Embryonic facial prominence (tissue), 1 donor: ENCODE results near the gene PARD3.

ENCODE experiments used
- DNase-seq: peaks from one replicate; pipeline ENCODE4 v3.0.0-alpha.2; 2016; ENCODE audit errors: extremely low spot score

PARD3 gene

DNA sequence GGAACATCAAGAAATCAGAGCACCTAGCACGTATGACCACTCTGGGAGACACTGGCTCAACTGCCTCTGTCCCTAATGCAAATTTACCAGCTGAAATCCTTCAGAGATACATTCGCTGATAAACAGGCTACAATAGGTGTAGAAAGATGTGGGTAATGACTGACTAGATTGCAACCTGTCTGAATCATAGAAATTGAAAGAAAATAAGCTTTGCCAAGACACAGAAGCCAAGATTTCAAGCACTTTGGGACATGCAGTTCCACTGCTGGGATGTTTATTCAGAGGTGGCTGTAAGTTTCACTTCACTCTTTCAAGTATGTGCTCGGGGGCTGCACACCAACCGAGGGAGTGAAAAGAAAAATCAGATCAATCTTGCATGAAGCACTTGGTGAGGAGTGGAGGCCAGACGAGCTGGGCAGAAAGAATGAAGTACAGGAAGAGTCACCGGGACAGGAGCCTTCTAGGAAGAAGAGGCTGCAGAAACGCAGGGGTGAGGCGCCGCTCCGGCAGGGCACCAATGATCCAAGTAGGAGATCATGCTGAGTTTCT is 276.7 kb downstream of the PARD3 start:
- no peak for DNase-seq

DNA sequence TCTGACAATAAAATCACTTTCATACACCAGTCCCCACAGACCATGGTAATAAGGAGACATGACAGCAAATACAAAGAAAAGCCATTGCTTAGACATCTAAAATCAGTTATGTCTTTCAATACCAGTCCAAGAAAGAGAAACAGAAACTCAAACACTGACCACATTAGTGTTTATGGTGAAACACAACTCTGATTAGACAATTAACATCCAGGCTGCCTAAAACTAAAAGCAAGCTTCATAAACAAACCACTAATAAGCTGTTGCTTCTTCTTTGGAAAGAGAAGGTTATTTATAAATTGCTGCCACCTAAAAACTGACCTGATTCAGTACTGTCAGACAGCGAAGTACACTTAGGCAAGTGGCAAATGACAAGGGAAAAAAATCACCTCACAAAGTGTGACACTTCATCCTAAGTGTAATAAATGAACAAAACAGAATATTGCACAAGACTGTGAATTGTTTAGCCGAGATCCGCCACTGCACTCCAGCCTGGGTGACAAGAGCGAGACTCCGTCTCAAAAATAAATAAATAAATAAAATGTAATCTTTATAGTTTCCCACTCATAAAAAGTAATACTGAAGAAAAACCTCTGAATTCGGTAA is 277.4 kb downstream of the PARD3 start:
- no peak for DNase-seq

DNA sequence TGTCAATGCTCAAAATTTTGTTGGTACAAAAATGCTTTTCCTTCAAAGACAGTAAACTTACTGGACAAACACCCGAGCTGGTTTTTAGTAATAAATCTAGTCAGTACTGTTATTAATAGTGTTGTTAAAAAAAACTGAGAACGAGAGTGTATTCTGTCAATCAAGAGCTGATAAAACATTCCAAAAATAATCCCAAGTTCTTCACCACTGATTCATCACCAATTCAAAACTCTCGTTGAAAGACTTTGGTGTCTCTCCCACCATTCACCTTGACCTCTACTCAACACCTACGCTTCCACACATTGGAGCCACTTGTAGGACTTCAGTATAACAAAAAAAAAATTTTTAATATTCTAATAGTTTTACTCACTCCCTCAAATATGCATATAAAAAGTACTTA is 279.2 kb downstream of the PARD3 start:
- DNase-seq = no peak

DNA sequence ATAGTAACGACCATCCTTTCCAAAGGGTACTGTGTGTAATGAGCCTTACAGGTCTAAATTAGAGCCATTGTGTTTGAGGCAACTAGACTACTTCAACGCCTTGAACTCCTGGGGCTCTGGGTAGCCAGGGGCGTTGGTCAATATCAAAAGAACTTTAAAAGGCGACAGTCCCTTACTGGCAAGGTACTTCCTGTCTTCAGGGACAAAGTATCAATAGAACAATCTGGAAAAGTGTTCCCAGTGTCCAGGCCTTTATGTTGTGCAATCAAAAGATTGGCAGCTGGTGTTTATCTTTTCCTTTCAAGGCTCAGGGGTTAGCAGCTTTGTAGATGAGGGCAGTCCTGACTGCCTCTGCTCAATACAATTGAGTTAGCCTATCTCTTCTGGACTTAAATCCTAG is 284.3 kb downstream of the PARD3 start:
- DNase-seq = no peak

GRCh38 chr10:34528320-34528719 is 286.8 kb downstream of the PARD3 start:
- no peak for DNase-seq

- peak; percentile 66 for DNase-seq
Observed at GRCh38 chr10:34526758-34527730, 288.1 kb downstream of the PARD3 start.

DNA sequence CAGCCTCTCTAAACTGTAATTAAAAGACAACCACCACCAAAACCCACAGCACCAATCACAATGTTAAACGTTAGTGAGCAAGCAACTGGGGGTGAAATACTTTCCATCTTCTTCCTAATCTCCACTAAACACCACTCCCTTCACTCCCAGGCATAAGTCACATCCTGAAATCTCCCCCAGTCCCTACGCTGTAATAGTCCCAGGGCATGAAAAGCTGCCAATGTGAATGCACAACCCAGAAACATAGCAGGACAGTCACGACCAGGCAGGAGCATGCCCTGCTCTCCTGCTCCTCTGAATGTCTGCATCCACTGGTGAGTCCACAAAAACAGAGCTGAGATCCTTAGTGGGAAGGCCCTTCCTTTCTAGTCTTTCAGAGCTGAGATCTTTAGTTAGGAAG is 288.9 kb downstream of the PARD3 start:
- DNase-seq = no peak

GRCh38 chr10:34524369-34525091 is 290.6 kb downstream of the PARD3 start:
- no peak for DNase-seq

DNA sequence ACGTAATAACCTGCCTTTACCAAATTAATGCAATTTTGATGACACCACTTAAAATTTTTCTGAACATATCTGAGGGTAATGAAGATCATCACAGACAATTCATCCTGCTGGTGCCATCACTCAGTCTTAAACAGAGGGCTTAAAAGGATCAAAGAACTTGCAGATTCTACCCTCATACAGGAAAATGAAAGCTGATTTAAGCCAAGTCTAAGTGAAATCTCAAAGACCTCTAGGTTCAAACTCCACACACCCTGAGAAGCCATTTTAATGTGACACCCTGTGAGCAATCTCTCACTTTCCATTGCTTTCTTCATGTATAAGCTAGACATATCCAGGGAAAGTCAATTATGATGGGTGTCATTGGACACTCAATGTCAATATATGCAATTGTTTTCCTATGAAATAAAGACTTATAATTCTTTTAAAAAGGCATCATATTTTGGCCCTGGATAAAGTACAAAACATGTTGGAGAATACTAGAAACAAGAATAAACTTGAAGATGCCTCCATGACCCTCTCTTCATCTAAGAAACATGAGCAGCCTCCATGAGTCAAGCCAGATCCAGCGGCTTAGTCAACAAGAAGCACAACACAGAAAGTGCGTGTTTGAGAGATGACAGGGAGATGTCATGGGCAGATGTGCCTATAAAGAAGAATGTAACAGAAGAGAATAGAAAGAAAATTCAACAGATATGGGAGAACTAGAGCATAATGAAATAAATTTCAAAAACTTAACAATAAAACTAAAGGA is 291.9 kb downstream of the PARD3 start:
- no peak for DNase-seq

GRCh38 chr10:34522546-34522945 is 292.6 kb downstream of the PARD3 start:
- no peak for DNase-seq

DNA sequence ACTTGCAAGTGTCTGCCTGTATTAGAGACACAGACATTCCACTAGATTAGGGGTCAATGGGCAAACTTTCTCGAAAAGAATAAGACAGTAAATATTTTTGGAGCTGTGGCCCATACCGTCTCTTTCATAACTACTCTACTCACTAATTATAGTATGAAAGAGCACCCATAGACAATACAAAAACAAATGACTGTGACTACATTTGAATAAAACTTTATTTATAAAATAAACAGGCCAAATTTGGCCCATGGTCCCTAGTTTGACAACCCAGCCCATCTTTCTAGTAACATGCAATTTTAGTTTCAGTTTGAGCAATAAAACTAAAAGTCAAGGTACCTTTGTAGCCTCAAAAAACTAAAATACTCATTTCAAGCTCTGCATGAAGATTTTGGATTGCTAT is 294.6 kb downstream of the PARD3 start:
- no peak for DNase-seq

- DNase-seq = no peak
Observed at GRCh38 chr10:34520084-34520483, 295.0 kb downstream of the PARD3 start.

DNA sequence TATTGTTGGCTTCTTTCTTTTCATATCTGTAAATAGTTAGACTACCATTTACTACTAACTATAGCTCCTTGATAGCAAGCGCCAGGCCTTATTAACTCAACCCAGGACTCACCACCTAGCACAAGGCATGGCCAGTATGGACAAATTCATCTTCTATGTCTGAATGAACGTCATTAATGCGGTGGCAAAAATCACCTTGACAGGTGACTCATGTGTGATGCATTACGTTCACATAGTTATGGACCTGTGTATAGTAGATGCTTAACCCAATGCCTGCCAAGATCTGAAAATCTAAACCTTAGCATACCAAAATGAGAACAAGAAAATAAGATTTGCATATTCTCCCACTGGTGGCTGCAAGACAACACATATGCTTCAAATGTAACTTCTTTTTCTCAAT is 300.8 kb downstream of the PARD3 start:
- no peak for DNase-seq

DNA sequence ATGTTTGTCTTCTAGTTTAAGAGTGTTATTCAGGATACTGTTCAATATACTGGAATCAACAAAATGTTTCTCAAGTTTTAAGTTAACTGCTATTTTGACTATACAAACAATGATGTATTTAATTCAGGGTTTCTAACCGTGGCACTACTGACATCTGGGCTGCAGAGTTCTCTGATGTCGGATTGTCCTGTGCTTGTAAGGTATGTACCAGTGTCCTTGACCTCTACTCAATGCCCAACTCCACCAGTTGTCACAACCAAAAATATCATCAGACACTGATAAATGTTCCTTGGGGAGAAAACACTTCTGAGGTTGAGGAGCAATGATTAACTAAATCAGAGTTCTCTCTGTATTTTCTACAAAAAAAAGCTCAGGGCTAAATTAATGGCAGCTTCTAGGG is 301.5 kb downstream of the PARD3 start:
- DNase-seq = no peak

DNA sequence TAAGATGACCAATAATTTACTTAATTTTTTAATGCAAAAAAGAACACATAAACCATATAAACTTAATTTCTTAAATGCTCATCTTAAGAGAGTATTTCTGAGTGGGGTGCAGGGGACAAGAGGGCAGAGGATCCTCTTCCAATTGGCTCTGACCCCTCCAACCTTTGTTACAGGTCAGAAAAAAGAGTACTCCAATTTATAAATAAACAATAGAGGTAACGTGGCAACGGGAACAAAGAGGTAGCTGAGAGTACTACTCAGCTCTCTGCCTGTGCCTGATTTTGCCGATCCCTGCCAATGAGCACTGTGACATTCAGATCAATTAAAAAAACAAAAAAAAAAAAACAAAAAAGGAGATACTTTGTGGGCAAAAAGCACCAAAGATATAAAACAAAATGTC is 307.9 kb downstream of the PARD3 start:
- no peak for DNase-seq

DNA sequence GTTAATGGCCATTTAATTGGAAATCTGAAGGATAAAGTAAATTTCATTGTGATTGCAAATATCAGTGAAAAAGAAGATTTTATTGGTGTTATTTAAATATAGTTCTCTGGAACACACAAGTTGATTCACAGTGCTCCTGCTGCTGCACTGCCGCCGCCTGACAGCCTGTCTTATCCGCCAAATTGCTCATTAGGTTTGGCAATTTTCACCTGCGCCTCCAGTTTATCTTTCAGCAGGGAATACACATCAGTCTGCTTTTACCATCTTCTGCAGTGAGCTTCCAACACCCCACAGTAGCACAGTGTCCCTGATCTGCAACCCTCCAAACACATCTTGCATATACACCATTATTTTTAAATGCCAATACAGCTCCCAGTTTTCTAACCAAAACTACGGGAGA is 308.3 kb downstream of the PARD3 start:
- no peak for DNase-seq

DNA sequence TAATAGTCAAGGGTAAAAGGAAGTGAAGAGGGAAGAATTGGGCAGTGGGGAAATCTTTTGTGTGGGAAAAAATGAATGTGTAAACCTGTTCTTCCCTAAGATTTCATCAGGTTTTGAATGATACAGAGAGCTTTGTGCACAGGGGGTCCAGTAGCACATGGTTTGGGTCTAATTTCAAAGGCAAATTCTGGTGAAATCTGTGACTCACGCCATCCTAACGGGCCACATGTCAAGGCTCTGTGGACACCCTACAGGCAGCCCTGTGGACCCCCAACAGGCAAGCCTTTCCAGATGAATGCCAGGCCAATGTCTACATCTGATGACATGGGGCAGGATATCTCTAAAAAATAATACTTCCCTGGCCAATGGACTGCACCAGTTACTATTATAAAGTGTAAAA is 309.8 kb downstream of the PARD3 start:
- DNase-seq = no peak

DNA sequence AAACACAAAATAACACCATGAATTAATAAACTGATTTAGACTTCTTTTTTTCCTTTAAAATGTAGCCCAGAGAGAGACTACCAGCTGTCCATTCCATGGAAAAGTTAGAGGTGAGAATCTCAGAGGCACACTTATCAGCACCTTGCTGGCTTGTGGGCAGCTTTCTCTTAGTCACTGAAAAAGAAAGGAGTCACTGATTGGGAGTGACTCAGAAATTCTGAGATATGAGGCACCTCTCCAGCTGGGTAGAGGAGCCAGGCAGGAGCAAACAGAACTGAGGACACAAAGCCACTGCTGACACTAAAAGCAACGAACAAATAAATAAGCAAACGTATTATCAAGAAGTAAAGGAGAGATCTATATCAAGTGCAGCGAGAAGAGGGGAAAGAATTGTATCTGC is 310.6 kb downstream of the PARD3 start:
- DNase-seq = no peak

GRCh38 chr10:34503704-34504103 is 311.4 kb downstream of the PARD3 start:
- DNase-seq = no peak

- no peak for DNase-seq
Observed at GRCh38 chr10:34499612-34500279, 315.4 kb downstream of the PARD3 start.

GRCh38 chr10:34498821-34499220 is 316.3 kb downstream of the PARD3 start:
- no peak for DNase-seq
